Progenitor cell of endocrine pancreas (in vitro differentiated cells): ENCODE measurements around the gene CLEC12A. TPM values are rescaled to one million over a fixed set of nuclear protein-coding genes. Genes with fewer than 3 reads are reported as not detected.
"Not testable (repeated sequence)": the region's sequence is repeated elsewhere in the genome, so short reads cannot be mapped to it uniquely, and the experiment has no call there.

Source experiments
- DNase-seq: peaks from one replicate; pipeline ENCODE4 v3.0.0; 2021; ENCODE audit warnings: low spot score; ENCODE audit not compliant: unreplicated experiment
- H3K27ac Mint-ChIP-seq: 2 replicates; pipeline ENCODE4 v1.8.0; 2021; ENCODE audit warnings: mild to moderate bottlenecking, moderate library complexity, mixed read lengths
- H3K27me3 Mint-ChIP-seq: 2 replicates; pipeline ENCODE4 v1.8.0; 2021; ENCODE audit warnings: mixed read lengths
- H3K36me3 Mint-ChIP-seq: 2 replicates; pipeline ENCODE4 v1.8.0; 2022; ENCODE audit warnings: mixed read lengths; ENCODE audit not compliant: insufficient read depth
- H3K4me1 Mint-ChIP-seq: 2 replicates; pipeline ENCODE4 v1.8.0; 2021; ENCODE audit warnings: low read depth, mixed read lengths
- H3K4me3 Mint-ChIP-seq: 2 replicates; pipeline ENCODE4 v1.8.0; 2021; ENCODE audit warnings: low read depth, mild to moderate bottlenecking, moderate library complexity, mixed read lengths
- H3K9me3 Mint-ChIP-seq: 2 replicates; pipeline ENCODE4 v1.8.0; 2021; ENCODE audit warnings: low read depth, mixed read lengths
- CTCF ChIP-seq: fragments of 200-600 bp; sonication (generic); IDR thresholded peaks from one replicate; pipeline ENCODE4 v1.5.0; 2021; ENCODE audit warnings: antibody characterized with exemption, mild to moderate bottlenecking; ENCODE audit not compliant: unreplicated experiment
- total RNA-seq: library from RNA; stranded (reverse); gene quantifications from 2 replicates; pipeline ENCODE4 v1.2.1, GENCODE V29; 2021

Gene CLEC12A
- total RNA-seq, 1 donor from 2014 or later = not detected

- H3K9me3 Mint-ChIP-seq = no peaks in the 10 kb centered on the region
- H3K4me1 Mint-ChIP-seq = peaks cover 8% of the 10 kb centered on the region
- TF ChIP-seq CTCF = no peak
- H3K36me3 Mint-ChIP-seq = no peaks in the 10 kb centered on the region
- no peaks in the 10 kb centered on the region for H3K27me3 Mint-ChIP-seq
- no peak overlapping the region for H3K27ac Mint-ChIP-seq
- no peak for DNase-seq
- no peak overlapping the region for H3K4me3 Mint-ChIP-seq
Observed at GRCh38 chr12:9961106-9961505, 10.1 kb upstream of the CLEC12A start.

- Mint-ChIP-seq H3K9me3 (no peaks in the 10 kb centered on the region), H3K4me1 (peaks cover 8% of the 10 kb centered on the region), H3K27ac (no peak overlapping the region), H3K36me3 (no peaks in the 10 kb centered on the region), H3K27me3 (no peaks in the 10 kb centered on the region), H3K4me3 (no peak overlapping the region)
- TF ChIP-seq CTCF = no peak
- DNase-seq = no peak
Observed at GRCh38 chr12:9961901-9962300, 9.3 kb upstream of the CLEC12A start.

GRCh38 chr12:9969673-9970072, 1.5 kb upstream of the CLEC12A start:
- Mint-ChIP-seq H3K9me3 (no peaks in the 10 kb centered on the region), H3K4me1 (no peaks in the 10 kb centered on the region), H3K27me3 (no peaks in the 10 kb centered on the region), H3K36me3 (no peaks in the 10 kb centered on the region), H3K4me3 (no peak overlapping the region), H3K27ac (no peak overlapping the region)
- no peak for DNase-seq
- no peak for TF ChIP-seq CTCF

- H3K27me3 Mint-ChIP-seq = no peaks in the 10 kb centered on the region
- no peak for DNase-seq
- no peak overlapping the region for H3K4me3 Mint-ChIP-seq
- no peak overlapping the region for H3K27ac Mint-ChIP-seq
- peaks cover 5% of the 10 kb centered on the region for H3K36me3 Mint-ChIP-seq
- peaks cover 21% of the 10 kb centered on the region for H3K9me3 Mint-ChIP-seq
- no peak for TF ChIP-seq CTCF
- H3K4me1 Mint-ChIP-seq = no peaks in the 10 kb centered on the region
Observed at GRCh38 chr12:9973949-9974348, 2.7 kb downstream of the CLEC12A start.

GRCh38 chr12:9974731-9975130, 3.5 kb downstream of the CLEC12A start:
- H3K9me3 Mint-ChIP-seq = peaks cover 21% of the 10 kb centered on the region
- H3K4me3 Mint-ChIP-seq, H3K36me3 Mint-ChIP-seq, DNase-seq, H3K27ac Mint-ChIP-seq, H3K4me1 Mint-ChIP-seq, H3K27me3 Mint-ChIP-seq: not testable (repeated sequence)

GRCh38 chr12:9975614-9976013, 4.4 kb downstream of the CLEC12A start:
- H3K27me3 Mint-ChIP-seq = no peaks in the 10 kb centered on the region
- H3K4me3 Mint-ChIP-seq = no peak overlapping the region
- H3K4me1 Mint-ChIP-seq = no peaks in the 10 kb centered on the region
- no peak overlapping the region for H3K27ac Mint-ChIP-seq
- TF ChIP-seq CTCF = no peak
- peaks cover 21% of the 10 kb centered on the region for H3K9me3 Mint-ChIP-seq
- no peak for DNase-seq
- H3K36me3 Mint-ChIP-seq = peaks cover 5% of the 10 kb centered on the region

GRCh38 chr12:9976626-9977025, 5.4 kb downstream of the CLEC12A start:
- not testable (repeated sequence) for H3K36me3 Mint-ChIP-seq, DNase-seq, H3K4me3 Mint-ChIP-seq, H3K4me1 Mint-ChIP-seq, H3K27ac Mint-ChIP-seq, H3K27me3 Mint-ChIP-seq
- H3K9me3 Mint-ChIP-seq = peaks cover 21% of the 10 kb centered on the region
